A549 (cell line): ENCODE data around the gene OR4K5. TPM values are rescaled to one million over a fixed set of nuclear protein-coding genes. Genes with fewer than 3 reads are reported as not detected.

Experiments
- ATAC-seq, 2 experiments: fragments of 200-7000 bp in 1 of 2; fragments of >200 bp in 1 of 2; cut with Nextera tagmentation in 1 of 2; cut with Tn5 transposase in 1 of 2; 3 replicates each; pipeline versions ENCODE4 v1.8.0 to v1.9.1; 2018 to 2020; ENCODE audit warnings: mild to moderate bottlenecking in 1 of 2, moderate library complexity in 1 of 2
- CTCF ChIA-PET: fragments of 300-600 bp; sonication (Branson Sonifier 250); formaldehyde crosslinking; extraction: SDS; loops from one replicate; lab custom pipeline; 2021; ENCODE audit warnings: antibody characterized with exemption, inconsistent platforms; lab: Yijun Ruan, JAX
- POLR2A ChIA-PET: fragments of 350-600 bp; formaldehyde crosslinking; extraction: SDS; loops from one replicate; lab custom pipeline; 2021; ENCODE audit warnings: antibody characterized with exemption, inconsistent platforms; lab: Yijun Ruan, JAX
- DNase-seq, 2 experiments: peaks; one replicate each; pipeline versions ENCODE4 v3.0.0 to v3.0.0-alpha.2; 2011 to 2016; ENCODE audit warnings: low read depth in 1 of 2, low spot score in 1 of 2
- FAIRE-seq: peaks from 2 replicates; lab custom pipeline; 2011; peaks lifted over from hg19 to GRCh38; lab: Jason Lieb, UNC
- H3K27ac ChIP-seq, 2 experiments: fragments of >200 bp; sonication (Bioruptor Twin); formaldehyde crosslinking; 3 replicates each; pipeline ENCODE4 v1.5.1; 2016 to 2017
- H3K4me1 ChIP-seq: fragments of >200 bp; sonication (Bioruptor Twin); formaldehyde crosslinking; 3 replicates; pipeline ENCODE4 v1.6.1; 2016
- H3K4me2 ChIP-seq: fragments of >200 bp; sonication (Bioruptor Twin); formaldehyde crosslinking; 3 replicates; pipeline ENCODE4 v1.6.1; 2016
- H3K4me3 ChIP-seq: fragments of >200 bp; sonication (Bioruptor Twin); formaldehyde crosslinking; 3 replicates; pipeline ENCODE4 v1.5.1; 2016
- H3K9me3 ChIP-seq: fragments of >200 bp; sonication (Bioruptor Twin); formaldehyde crosslinking; 3 replicates; pipeline ENCODE4 v1.6.1; 2016
- BHLHE40 ChIP-seq: IDR thresholded peaks from 2 replicates; pipeline ENCODE4 v1.6.1; 2012; ENCODE audit warnings: low read depth, low read length, inconsistent platforms
- CHD2 ChIP-seq: fragments of 150-350 bp; IDR thresholded peaks from 2 replicates; pipeline ENCODE4 v1.6.1; 2014; ENCODE audit warnings: low read length; ENCODE audit not compliant: partially characterized antibody
- CHD4 ChIP-seq: fragments of 200-600 bp; sonication (generic); IDR thresholded peaks from 2 replicates; pipeline ENCODE4 v1.6.1; 2016; ENCODE audit warnings: antibody characterized with exemption, mild to moderate bottlenecking, borderline replicate concordance
- EHF ChIP-seq: fragments of 250-450 bp; sonication (Bioruptor Pico); IDR thresholded peaks from 2 replicates; pipeline ENCODE4 v1.5.0; 2020; ENCODE audit warnings: mild to moderate bottlenecking
- EHMT2 ChIP-seq: fragments of 200-600 bp; sonication (generic); IDR thresholded peaks from 2 replicates; pipeline ENCODE4 v1.6.1; 2016; ENCODE audit warnings: antibody characterized with exemption, low read depth, mild to moderate bottlenecking, moderate library complexity
- HMGXB4 ChIP-seq: fragments of 250-450 bp; sonication (Bioruptor Pico); IDR thresholded peaks from 2 replicates; pipeline ENCODE4 v1.5.0; 2021; ENCODE audit warnings: mild to moderate bottlenecking, moderate library complexity, borderline replicate concordance
- HOXA7 ChIP-seq: fragments of 250-450 bp; sonication (Bioruptor Pico); IDR thresholded peaks from 2 replicates; pipeline ENCODE4 v1.5.0; 2020; ENCODE audit warnings: mild to moderate bottlenecking, moderate library complexity
- HOXB13 ChIP-seq: fragments of 250-450 bp; sonication (Bioruptor Pico); IDR thresholded peaks from 2 replicates; pipeline ENCODE4 v1.5.0; 2020; ENCODE audit warnings: low read depth, mild to moderate bottlenecking, moderate library complexity
- HOXB5 ChIP-seq: fragments of 250-450 bp; sonication (Bioruptor Pico); IDR thresholded peaks from 2 replicates; pipeline ENCODE4 v1.5.0; 2020; ENCODE audit warnings: mild to moderate bottlenecking, moderate library complexity
- JUN ChIP-seq, 2 experiments: fragments of >200 bp; sonication (Bioruptor Twin); formaldehyde crosslinking; IDR thresholded peaks; 2 replicates in 1 of 2; 3 replicates in 1 of 2; pipeline ENCODE4 v1.6.1; 2016 to 2017
- MAX ChIP-seq: IDR thresholded peaks from 2 replicates; pipeline ENCODE4 v1.6.1; 2012
- MAZ ChIP-seq: fragments of 150-350 bp; IDR thresholded peaks from 2 replicates; pipeline ENCODE4 v1.6.1; 2014; ENCODE audit warnings: antibody characterized with exemption, low read depth, low read length, borderline replicate concordance
- MYC ChIP-seq: IDR thresholded peaks from 2 replicates; pipeline ENCODE4 v1.6.1; 2012; ENCODE audit warnings: mild to moderate bottlenecking, inconsistent platforms, low read length, improper control_type of control experiment, borderline replicate concordance
- NR3C1 ChIP-seq: fragments of >200 bp; sonication (Bioruptor Twin); formaldehyde crosslinking; IDR thresholded peaks from 3 replicates; pipeline ENCODE4 v1.6.1; 2017
- POLR2AphosphoS2 ChIP-seq: conservative IDR thresholded peaks from 2 replicates; pipeline ENCODE4 v1.6.1; 2012; ENCODE audit warnings: low read length, improper control_type of control experiment, inconsistent platforms
- RAD21 ChIP-seq, 2 experiments: fragments of >200 bp in 1 of 2; sonication (Bioruptor Twin) in 1 of 2; formaldehyde crosslinking in 1 of 2; IDR thresholded peaks in 1 of 2; conservative IDR thresholded peaks in 1 of 2; 2 replicates in 1 of 2; 3 replicates in 1 of 2; pipeline ENCODE4 v1.6.1; 2012 to 2018; ENCODE audit warnings: inconsistent platforms in 1 of 2
- RCOR1 ChIP-seq: fragments of 150-350 bp; IDR thresholded peaks from 2 replicates; pipeline ENCODE4 v1.6.1; 2014; ENCODE audit warnings: antibody characterized with exemption, low read length, low read depth
- REST ChIP-seq: fragments of 200-600 bp; sonication (generic); IDR thresholded peaks from 2 replicates; pipeline ENCODE4 v1.6.1; 2016; ENCODE audit warnings: antibody characterized with exemption, mild to moderate bottlenecking, moderate library complexity
- SMC3 ChIP-seq: fragments of >200 bp; sonication (Bioruptor Twin); formaldehyde crosslinking; IDR thresholded peaks from 3 replicates; pipeline ENCODE4 v1.6.1; 2018; ENCODE audit warnings: inconsistent platforms
- SREBF2 ChIP-seq: fragments of 450-650 bp; IDR thresholded peaks from 2 replicates; pipeline ENCODE4 v1.6.1; 2014; ENCODE audit warnings: mild to moderate bottlenecking, moderate library complexity
- TFCP2L1 ChIP-seq: fragments of 250-450 bp; sonication (Bioruptor Pico); IDR thresholded peaks from 2 replicates; pipeline ENCODE4 v1.5.0; 2021; ENCODE audit warnings: mild to moderate bottlenecking
- USF2 ChIP-seq: fragments of 450-650 bp; IDR thresholded peaks from 2 replicates; pipeline ENCODE4 v1.6.1; 2014; ENCODE audit warnings: antibody characterized with exemption
- WGBS: methylation state at CpG from one replicate; pipeline ENCODE4 v1.1.6; 2017; ENCODE audit errors: missing lambda C conversion rate; 5-methylcytosine and 5-hydroxymethylcytosine counted together
- polyA minus RNA-seq: library from RNA; depleted of rRNA, polyadenylated mRNA; stranded (reverse); fragments of >200 nt; gene quantifications from 2 replicates; pipeline ENCODE4 v1.2.3, GENCODE V29; 2011; rRNA and poly(A)+ RNA removed
- polyA plus RNA-seq, 4 experiments: library from polyadenylated mRNA; depleted of rRNA in 3 of 4; stranded (reverse); fragments of >200 nt; fragmentation: RNase III in 1 of 4; extraction: RNeasy Plus Mini Kit Qiagen cat#74134 plus additional on column Dnase treatment in 1 of 4; gene quantifications; 2 replicates in 3 of 4; 3 replicates in 1 of 4; pipeline ENCODE4 v1.2.3, GENCODE V29; 2011 to 2017
- TF ChIP-seq, protein P1 (sequence below): fragments of 150-350 bp; IDR thresholded peaks from 2 replicates; pipeline ENCODE4 v1.6.1; 2014; ENCODE audit warnings: low read depth, mild to moderate bottlenecking, low read length

Gene OR4K5, protein sequence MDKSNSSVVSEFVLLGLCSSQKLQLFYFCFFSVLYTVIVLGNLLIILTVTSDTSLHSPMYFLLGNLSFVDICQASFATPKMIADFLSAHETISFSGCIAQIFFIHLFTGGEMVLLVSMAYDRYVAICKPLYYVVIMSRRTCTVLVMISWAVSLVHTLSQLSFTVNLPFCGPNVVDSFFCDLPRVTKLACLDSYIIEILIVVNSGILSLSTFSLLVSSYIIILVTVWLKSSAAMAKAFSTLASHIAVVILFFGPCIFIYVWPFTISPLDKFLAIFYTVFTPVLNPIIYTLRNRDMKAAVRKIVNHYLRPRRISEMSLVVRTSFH
- polyA plus RNA-seq (2011; rRNA removed) = not detected in 2 replicates
- not detected in 2 replicates for polyA plus RNA-seq (2012; cell fraction: cytosol; rRNA removed)
- not detected in 2 replicates for polyA plus RNA-seq (2012; cell fraction: nucleus; rRNA removed)
- polyA plus RNA-seq (2017; fragmentation: RNase III; extraction: RNeasy Plus Mini Kit Qiagen cat#74134 plus additional on column Dnase treatment) = not detected in 3 replicates
- not detected in 2 replicates for polyA minus RNA-seq

GRCh38 chr14:19920021-19920657 is at the start of gene OR4K5:
OR4K5 (plus strand) TSS chr14:19920607; CDS start chr14:19920607, 0 bp downstream.
- Histone ChIP-seq H3K4me2 (no peak within 1 kb of the TSS), H3K4me1 (peaks cover 8% of the 10 kb centered on the region; the same call in 2 of the 3 replicates), H3K4me3 (no peak within 1 kb of the TSS), H3K9me3 (no peaks in the 10 kb centered on the region)
- FAIRE-seq (no peak), ATAC-seq (0 out of 6 replicates have a peak, but pooled peaks of 1 of the 2 experiments have one; percentile 38), DNase-seq (no peak)
- ChIA-PET CTCF (no interaction called here), POLR2A (no interaction called here)
- no peak for TF ChIP-seq TFCP2L1 (CRISPR knock-in tag)
- no peak for TF ChIP-seq SREBF2
- no peak for TF ChIP-seq MAX
- TF ChIP-seq MAZ = no peak
- no peak for TF ChIP-seq CHD4
- no peak for TF ChIP-seq NR3C1
- TF ChIP-seq, protein P1, sequence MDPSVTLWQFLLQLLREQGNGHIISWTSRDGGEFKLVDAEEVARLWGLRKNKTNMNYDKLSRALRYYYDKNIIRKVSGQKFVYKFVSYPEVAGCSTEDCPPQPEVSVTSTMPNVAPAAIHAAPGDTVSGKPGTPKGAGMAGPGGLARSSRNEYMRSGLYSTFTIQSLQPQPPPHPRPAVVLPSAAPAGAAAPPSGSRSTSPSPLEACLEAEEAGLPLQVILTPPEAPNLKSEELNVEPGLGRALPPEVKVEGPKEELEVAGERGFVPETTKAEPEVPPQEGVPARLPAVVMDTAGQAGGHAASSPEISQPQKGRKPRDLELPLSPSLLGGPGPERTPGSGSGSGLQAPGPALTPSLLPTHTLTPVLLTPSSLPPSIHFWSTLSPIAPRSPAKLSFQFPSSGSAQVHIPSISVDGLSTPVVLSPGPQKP = no peak
- no peak for TF ChIP-seq HOXB5 (CRISPR knock-in tag)
- TF ChIP-seq, all 56 proteins: peak for 0
- H3K27ac ChIP-seq = no peak within 1 kb of the TSS

DNA sequence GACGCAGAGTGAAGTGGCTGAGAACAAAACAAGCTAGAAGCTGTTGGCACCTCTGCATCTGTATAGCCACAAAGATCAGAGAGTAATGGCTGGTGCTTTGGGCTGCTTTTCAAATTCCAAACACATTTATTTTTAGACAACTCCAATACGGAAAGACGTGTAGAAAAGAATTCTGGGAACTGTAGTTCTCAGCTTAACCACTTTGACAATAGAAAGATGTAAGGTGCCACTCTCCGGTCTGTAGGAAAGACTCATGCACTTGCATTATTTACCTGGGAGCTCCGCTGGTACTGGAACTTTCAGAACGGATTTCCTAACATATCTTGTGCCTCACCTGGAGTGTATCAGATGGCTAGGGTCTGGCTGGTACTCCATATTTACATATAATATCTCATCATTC is 47.2 kb upstream of the OR4K5 start:
- CTCF ChIA-PET = interaction anchor here (0.8 kb wide), 1 partner anchor 9 kb away, joined by 3 read pairs; no protein-coding TSS in a partner anchor
- H3K4me2 ChIP-seq = peak overlapping the region; percentile 33
- 5% methylated on average over 6 of the region's 6 CpGs for WGBS
- H3K27ac ChIP-seq = no peak overlapping the region
- FAIRE-seq (no peak), DNase-seq (peak in 1 of 2 experiments; percentile 23), ATAC-seq (peak; percentile 35 to 68; a peak in 5 of 6 replicates)
- no peak overlapping the region for H3K4me3 ChIP-seq
- no peaks in the 10 kb centered on the region for H3K4me1 ChIP-seq
- no peaks in the 10 kb centered on the region for H3K9me3 ChIP-seq
- TF ChIP-seq USF2 = no peak
- TF ChIP-seq HOXB13 = no peak
- TF ChIP-seq JUN (IDR thresholded peaks at IDR 0.05) = no peak
- no peak for TF ChIP-seq RAD21 (conservative IDR thresholded peaks at IDR 0.05 in 1 of 2, IDR thresholded peaks at IDR 0.05 in 1 of 2)
- TF ChIP-seq EHF (CRISPR knock-in tag) = no peak
- no peak for TF ChIP-seq BHLHE40
- no peak for TF ChIP-seq HMGXB4 (CRISPR knock-in tag)
- POLR2A ChIA-PET = no interaction called here

- ChIA-PET POLR2A (no interaction called here), CTCF (no interaction called here)
- DNase-seq (no peak), ATAC-seq (no peak), FAIRE-seq (peak; percentile 96)
- Histone ChIP-seq H3K4me2 (no peak within 1 kb of the TSS), H3K27ac (no peak within 1 kb of the TSS), H3K4me1 (no peaks in the 10 kb centered on the region), H3K9me3 (no peaks in the 10 kb centered on the region), H3K4me3 (no peak within 1 kb of the TSS)
- 9% methylated on average over 2 of the region's 2 CpGs for WGBS
- no peak for TF ChIP-seq CHD2
- no peak for TF ChIP-seq REST
- no peak for TF ChIP-seq POLR2AphosphoS2
- TF ChIP-seq HOXB5 (CRISPR knock-in tag) = no peak
- no peak for TF ChIP-seq SMC3
- no peak for TF ChIP-seq RCOR1
- no peak for TF ChIP-seq HOXA7 (CRISPR knock-in tag)
- no peak for TF ChIP-seq MAZ
- TF ChIP-seq EHMT2 = no peak
- TF ChIP-seq MYC = no peak
- no peak for TF ChIP-seq CHD4
These were observed 45.6 kb upstream of the OR4K5 start, which contains the start of gene OR4K2 for GRCh38 chr14:19874842-19875241. OR4K2 (plus strand) TSS chr14:19875142; CDS start chr14:19876268, 1,126 bp downstream.
